Stimulated activated CD8-positive, alpha-beta memory T cell treated with anti-CD3 and anti-CD28 coated beads, Interleukin-12 subunit alpha, Interleukin-12 subunit beta, amount 100 ng/mL, for 24 hours (primary cell): ENCODE measurements around the gene TVP23B.
A peak's percentile ranks its signal among the peaks of the same experiment; 100 is the strongest.
"Not testable (repeated sequence)": the region's sequence is repeated elsewhere in the genome, so short reads cannot be mapped to it uniquely, and the experiment has no call there.

Experiments
- DNase-seq: peaks from one replicate; pipeline ENCODE4 v3.0.0-alpha.2; 2020; ENCODE audit errors: extremely low read depth

Gene TVP23B

GRCh38 chr17:18780991-18781718 is at the start of gene TVP23B:
TVP23B (plus strand) TSS chr17:18781183; CDS start chr17:18781294, 111 bp downstream.
- DNase-seq, result peak; percentile 92

GRCh38 chr17:18732438-18732837 is 48.5 kb upstream of the TVP23B start:
- DNase-seq, result not testable (repeated sequence)

GRCh38 chr17:18733350-18733749 is 47.6 kb upstream of the TVP23B start:
- not testable (repeated sequence) for DNase-seq

GRCh38 chr17:18739616-18740391 is 41.2 kb upstream of the TVP23B start:
- not testable (repeated sequence) for DNase-seq

- not testable (repeated sequence) for DNase-seq
Observed at GRCh38 chr17:18741228-18741627, 39.8 kb upstream of the TVP23B start.

- DNase-seq, result not testable (repeated sequence)
Observed at GRCh38 chr17:18743699-18744421, 37.1 kb upstream of the TVP23B start, which contains the start of gene FBXW10. FBXW10 (plus strand) TSS chr17:18744054; CDS start chr17:18744245, 191 bp downstream.

- DNase-seq, result not testable (repeated sequence)
Observed at GRCh38 chr17:18744726-18745125, 36.3 kb upstream of the TVP23B start.

- DNase-seq, result not testable (repeated sequence)
Observed at GRCh38 chr17:18746551-18746950, 34.4 kb upstream of the TVP23B start.

GRCh38 chr17:18747501-18747900 is 33.5 kb upstream of the TVP23B start:
- DNase-seq, result not testable (repeated sequence)

- not testable (repeated sequence) for DNase-seq
Observed at GRCh38 chr17:18750242-18750641, 30.7 kb upstream of the TVP23B start.

GRCh38 chr17:18753829-18754409 is 27.1 kb upstream of the TVP23B start:
- DNase-seq, result not testable (repeated sequence)

- DNase-seq, result not testable (repeated sequence)
Observed at GRCh38 chr17:18755969-18756368, 25.0 kb upstream of the TVP23B start.

- not testable (repeated sequence) for DNase-seq
Observed at GRCh38 chr17:18757368-18758044, 23.5 kb upstream of the TVP23B start.

- DNase-seq, result not testable (repeated sequence)
Observed at GRCh38 chr17:18758344-18758743, 22.6 kb upstream of the TVP23B start.

- DNase-seq, result not testable (repeated sequence)
Observed at GRCh38 chr17:18760221-18760620, 20.8 kb upstream of the TVP23B start.

- not testable (repeated sequence) for DNase-seq
Observed at GRCh38 chr17:18770572-18770971, 10.4 kb upstream of the TVP23B start.

GRCh38 chr17:18771066-18771465 is 9.9 kb upstream of the TVP23B start:
- not testable (repeated sequence) for DNase-seq

GRCh38 chr17:18772471-18772870 is 8.5 kb upstream of the TVP23B start:
- DNase-seq, result no peak

- not testable (repeated sequence) for DNase-seq
Observed at GRCh38 chr17:18781805-18782204, 822 bp downstream of the TVP23B start.

- DNase-seq, result not testable (repeated sequence)
Observed at GRCh38 chr17:18785933-18786332, 5.0 kb downstream of the TVP23B start.

GRCh38 chr17:18786890-18787289 is 5.9 kb downstream of the TVP23B start:
- DNase-seq, result not testable (repeated sequence)
